PFSK-1 (cell line): ENCODE results near the gene NACC2.

ENCODE experiments used
- POLR2AphosphoS5 ChIP-seq: IDR thresholded peaks from 2 replicates; pipeline ENCODE4 v1.6.1; 2012; ENCODE audit warnings: low read depth, mild to moderate bottlenecking, control low read depth, low read length, moderate library complexity
- REST ChIP-seq, 2 experiments: IDR thresholded peaks; 2 replicates each; pipeline versions ENCODE4 v1.6.1 to v1.8.0; 2011 to 2012; ENCODE audit warnings: low read depth in 2 of 2, low read length in 2 of 2, control low read depth in 1 of 2, inconsistent platforms in 1 of 2, mild to moderate bottlenecking in 1 of 2, moderate library complexity in 1 of 2; ENCODE audit not compliant: insufficient read depth in 1 of 2
- SIN3A ChIP-seq: IDR thresholded peaks from 2 replicates; pipeline ENCODE4 v1.6.1; 2012; ENCODE audit warnings: mild to moderate bottlenecking, low read length, moderate library complexity, borderline replicate concordance; ENCODE audit not compliant: insufficient read depth
- TAF1 ChIP-seq: IDR thresholded peaks from 2 replicates; pipeline ENCODE4 v1.6.1; 2012; ENCODE audit warnings: low read length, control low read depth, borderline replicate concordance; ENCODE audit not compliant: insufficient read depth

GRCh38 chr9:135958485-135958884 lies 136.6 kb downstream of the NACC2 start:
- TF ChIP-seq SIN3A (no peak), REST (IDR thresholded peaks at IDR 0.05; ENCODE audit: insufficient read depth in 1 of 2, low read depth in 2 of 2, low read length in 2 of 2) (no peak), POLR2AphosphoS5 (no peak), TAF1 (no peak)
